ENCODE data around the gene MYOM1.

The MYOM1 gene

GRCh38 chr18:3103576-3103975 lies 116.2 kb downstream of the MYOM1 start:
- no peak for TF ChIP-seq ZFX (IDR thresholded peaks at IDR 0.05; ENCODE audit: borderline replicate concordance)
- TF ChIP-seq CTCF (IDR thresholded peaks at IDR 0.05) = no peak
- H3K27ac ChIP-seq = no peak overlapping the region

GRCh38 chr18:3102983-3103382 lies 116.8 kb downstream of the MYOM1 start:
- TF ChIP-seq CTCF (IDR thresholded peaks at IDR 0.05) = no peak
- no peak for TF ChIP-seq ZFX (IDR thresholded peaks at IDR 0.05; ENCODE audit: borderline replicate concordance)
- H3K27ac ChIP-seq = no peak overlapping the region

GRCh38 chr18:3100498-3101132 lies 119.2 kb downstream of the MYOM1 start:
- TF ChIP-seq CTCF (IDR thresholded peaks at IDR 0.05) = no peak
- no peak overlapping the region for H3K27ac ChIP-seq

GRCh38 chr18:3099327-3099726 lies 120.4 kb downstream of the MYOM1 start:
- no peak overlapping the region for H3K27ac ChIP-seq
- TF ChIP-seq CTCF (IDR thresholded peaks at IDR 0.05) (no peak), ZFX (IDR thresholded peaks at IDR 0.05; ENCODE audit: borderline replicate concordance) (no peak)

GRCh38 chr18:3097082-3097481 lies 122.7 kb downstream of the MYOM1 start:
- no peak overlapping the region for H3K27ac ChIP-seq
- TF ChIP-seq ZFX (IDR thresholded peaks at IDR 0.05; ENCODE audit: borderline replicate concordance) = no peak
- no peak for TF ChIP-seq CTCF (IDR thresholded peaks at IDR 0.05)

GRCh38 chr18:3095921-3096320 lies 123.8 kb downstream of the MYOM1 start:
- no peak overlapping the region for H3K27ac ChIP-seq
- TF ChIP-seq ZFX (IDR thresholded peaks at IDR 0.05; ENCODE audit: borderline replicate concordance) = no peak
- TF ChIP-seq CTCF (IDR thresholded peaks at IDR 0.05) = no peak

- H3K27ac ChIP-seq = peak overlapping the region; percentile 50
- TF ChIP-seq ZFX (IDR thresholded peaks at IDR 0.05; ENCODE audit: borderline replicate concordance) (no peak), CTCF (IDR thresholded peaks at IDR 0.05) (peak; percentile 10; the same call in 1 of the 2 replicates)
These were observed 125.5 kb downstream of the MYOM1 start for GRCh38 chr18:3094338-3094684.
